HG03565 (cell line): ENCODE measurements around the gene TMEM213.

Source experiments
- ATAC-seq: cut with Tn5 transposase; IDR thresholded peaks from one replicate; pipeline ENCODE4 v1.9.1; 2021; ENCODE audit warnings: mild to moderate bottlenecking, moderate library complexity; ENCODE audit not compliant: unreplicated experiment

TMEM213 gene, protein sequence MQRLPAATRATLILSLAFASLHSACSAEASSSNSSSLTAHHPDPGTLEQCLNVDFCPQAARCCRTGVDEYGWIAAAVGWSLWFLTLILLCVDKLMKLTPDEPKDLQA

DNA sequence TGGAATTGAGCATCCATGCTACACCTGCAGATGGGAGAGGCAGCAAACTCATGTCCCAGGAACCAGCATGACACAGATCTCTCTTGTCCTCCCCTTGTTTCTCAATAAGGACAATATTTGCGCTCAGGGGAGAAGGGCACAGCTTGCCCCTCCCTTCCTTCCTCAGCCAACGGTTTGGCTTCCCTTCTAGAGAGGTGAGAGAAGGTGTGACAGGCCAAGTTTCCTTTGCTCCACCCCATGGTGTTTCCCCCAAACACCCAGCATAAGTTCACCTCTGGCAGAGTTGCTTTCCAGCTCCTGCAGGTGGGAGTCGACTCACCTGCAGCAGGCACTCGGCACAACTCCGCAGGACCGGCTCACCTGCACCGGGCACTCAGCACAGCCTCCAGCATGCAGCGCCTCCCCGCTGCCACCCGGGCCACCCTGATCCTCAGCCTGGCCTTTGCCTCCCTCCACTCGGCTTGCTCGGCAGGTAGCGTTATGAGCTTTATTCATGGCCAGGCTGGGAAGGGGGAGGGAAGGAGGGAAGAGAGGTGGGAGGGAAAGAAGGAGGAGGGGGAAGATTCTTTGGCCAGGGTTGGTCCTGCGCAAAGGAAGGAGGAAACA is at the start of gene TMEM213, which contains the start of gene ATP6V0A4:
Gene TMEM213, plus strand, starts transcription at position 280 of the 606 bp plus-strand sequence. Its CDS starts 111 bp downstream, at position 391.
Gene ATP6V0A4, minus strand, starts transcription at position 482 of the 606 bp plus-strand sequence. CDS start 26,949 bp downstream, outside the sequence.
- no peak for ATAC-seq

DNA sequence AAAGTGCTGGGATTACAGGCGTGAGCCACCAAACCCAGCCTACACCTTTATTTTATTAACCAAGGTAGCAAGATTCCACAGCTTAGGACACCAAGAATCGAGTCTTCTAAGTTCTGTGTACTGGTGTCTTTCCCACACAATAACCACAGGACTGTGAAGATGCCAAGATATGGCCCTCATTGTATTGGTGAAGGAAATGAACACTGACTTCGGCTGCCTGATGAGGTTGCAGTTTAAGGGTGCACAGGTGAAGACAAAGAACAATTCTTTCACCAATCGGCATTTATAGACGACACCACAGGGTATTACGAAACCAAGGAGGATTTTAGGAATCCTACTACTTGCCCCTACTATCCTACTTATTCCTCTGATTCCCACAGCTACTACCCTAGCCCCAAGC is 49.1 kb upstream of the TMEM213 start:
- no peak for ATAC-seq

DNA sequence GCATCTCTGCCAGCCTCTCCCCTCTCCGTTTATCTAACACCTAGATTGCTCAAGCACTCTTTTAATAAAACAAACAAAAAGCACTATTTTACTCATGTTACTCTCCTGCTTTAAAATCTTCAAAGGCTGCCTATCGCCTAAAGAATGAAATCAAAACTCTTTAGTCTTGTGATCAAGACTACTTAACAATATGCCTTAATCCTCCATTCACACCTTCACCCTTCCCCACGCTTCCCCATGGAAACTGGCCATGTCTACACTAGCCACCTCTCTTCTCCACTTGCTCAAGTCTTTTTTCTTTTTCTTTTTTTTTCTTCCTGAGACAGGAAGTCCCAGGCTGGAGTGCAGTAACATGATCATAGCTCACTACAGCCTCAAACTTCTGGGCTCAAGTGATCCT is 47.8 kb upstream of the TMEM213 start:
- no peak for ATAC-seq

DNA sequence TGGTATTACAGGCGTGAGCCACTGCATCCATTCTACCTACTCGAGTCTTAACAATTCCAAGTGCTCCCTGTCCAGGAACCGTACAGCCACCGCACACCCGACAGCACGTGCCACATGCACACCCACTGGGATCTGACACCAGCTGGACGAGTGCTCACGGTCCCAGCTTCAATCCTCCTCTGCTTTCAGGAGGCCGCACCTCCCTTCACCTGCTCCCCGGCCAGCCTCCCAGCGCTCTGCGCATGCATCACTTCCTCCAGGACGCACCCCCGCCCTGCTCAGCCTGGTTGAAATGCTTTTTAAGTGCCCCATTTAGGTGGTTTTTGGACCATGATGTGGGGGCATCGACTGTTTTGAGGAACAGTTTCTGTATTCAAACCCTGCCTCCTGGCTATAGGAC is 47.3 kb upstream of the TMEM213 start:
- no peak for ATAC-seq

DNA sequence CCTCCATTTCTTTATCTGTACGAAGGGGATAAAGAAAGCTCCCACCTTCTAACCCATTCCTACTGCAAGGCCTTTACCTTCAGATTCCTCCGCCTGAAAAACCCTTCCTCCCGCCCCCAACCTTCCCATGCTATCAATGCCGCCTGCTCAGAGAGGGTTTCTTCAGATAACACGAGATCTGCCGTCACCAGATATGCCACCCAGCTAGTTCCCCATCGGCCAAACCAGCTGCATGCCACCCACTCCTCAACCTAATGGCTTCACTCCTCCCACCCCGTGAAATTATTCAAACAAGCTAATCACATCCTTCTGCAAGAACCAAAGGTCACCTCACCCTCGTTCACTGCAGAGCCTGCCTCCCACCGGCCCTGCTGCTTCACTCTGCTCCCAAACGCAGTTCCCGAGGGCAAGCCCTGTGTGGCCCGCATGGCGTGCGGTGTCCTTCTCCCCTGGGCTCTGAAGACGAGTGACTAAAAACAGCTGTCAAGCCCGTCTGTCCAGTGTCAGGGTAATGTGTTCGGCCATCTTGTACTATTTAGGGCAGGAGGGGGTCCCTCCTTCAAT is 46.8 kb upstream of the TMEM213 start:
- ATAC-seq, result no peak

DNA sequence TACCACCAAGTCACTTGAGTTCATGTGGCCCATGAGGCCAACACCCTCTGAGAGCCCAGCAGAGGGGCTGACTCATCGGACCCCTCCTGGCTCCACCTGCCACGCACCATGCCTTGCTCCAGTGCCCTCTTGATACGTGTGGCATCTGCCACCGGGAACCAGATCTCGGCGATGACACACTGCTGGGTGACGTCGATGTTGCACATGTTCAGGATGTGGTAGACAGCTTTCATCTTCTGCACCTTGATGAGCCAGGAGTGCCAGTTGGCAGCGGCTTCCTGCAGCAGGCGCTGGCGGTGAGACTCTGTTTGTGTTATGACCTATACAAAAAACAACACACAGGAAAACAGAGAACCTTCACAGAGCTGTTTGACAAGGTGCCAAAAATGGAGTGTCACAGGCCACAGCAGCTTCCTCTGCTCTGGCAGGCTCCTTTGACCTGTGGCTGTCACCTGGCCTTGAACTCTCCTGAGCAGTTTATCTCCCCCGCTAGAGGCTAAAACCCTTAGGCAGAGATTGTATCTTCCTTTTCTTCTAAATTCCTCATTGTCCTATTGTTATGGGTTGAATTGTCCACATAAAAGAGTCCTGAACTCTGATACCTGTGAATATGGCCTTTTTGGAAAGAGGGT is 45.2 kb upstream of the TMEM213 start:
- ATAC-seq, result peak; percentile 73

DNA sequence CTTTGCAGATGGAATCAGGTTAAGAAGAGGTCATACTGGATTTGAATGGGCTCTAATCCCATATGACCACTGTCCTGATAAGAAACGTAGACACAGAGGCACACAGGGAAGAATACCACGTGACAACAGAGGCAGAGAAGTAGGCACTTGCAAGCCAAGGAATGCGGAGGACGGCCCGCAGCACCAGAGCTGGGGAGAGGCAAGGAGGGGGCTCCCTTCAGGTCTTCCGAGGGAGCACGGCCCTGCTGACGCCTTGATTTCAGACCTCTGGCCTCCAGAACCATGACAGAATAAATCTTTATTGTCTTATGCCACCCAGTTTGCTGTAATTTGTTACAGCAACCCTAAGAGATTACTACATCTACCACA is 44.7 kb upstream of the TMEM213 start:
- ATAC-seq, result no peak

DNA sequence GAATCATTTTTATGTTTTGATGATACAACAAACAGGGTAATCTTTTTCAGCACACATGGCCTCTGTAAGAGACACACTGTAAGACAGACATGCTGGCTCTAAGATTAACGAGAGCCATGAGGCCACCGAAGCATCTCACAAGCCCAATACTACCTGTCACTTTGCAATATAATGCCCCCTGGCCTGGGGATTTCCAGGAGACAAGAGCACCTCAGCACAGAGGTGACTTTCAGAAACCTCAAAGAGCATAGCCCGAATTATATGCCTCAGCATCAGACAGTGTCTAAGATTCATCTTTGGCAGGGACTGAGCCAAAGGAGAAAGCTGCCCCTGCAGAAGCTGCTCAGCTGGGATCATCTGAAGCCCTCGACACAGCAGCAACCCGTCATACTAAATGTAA is 44.2 kb upstream of the TMEM213 start:
- no peak for ATAC-seq

DNA sequence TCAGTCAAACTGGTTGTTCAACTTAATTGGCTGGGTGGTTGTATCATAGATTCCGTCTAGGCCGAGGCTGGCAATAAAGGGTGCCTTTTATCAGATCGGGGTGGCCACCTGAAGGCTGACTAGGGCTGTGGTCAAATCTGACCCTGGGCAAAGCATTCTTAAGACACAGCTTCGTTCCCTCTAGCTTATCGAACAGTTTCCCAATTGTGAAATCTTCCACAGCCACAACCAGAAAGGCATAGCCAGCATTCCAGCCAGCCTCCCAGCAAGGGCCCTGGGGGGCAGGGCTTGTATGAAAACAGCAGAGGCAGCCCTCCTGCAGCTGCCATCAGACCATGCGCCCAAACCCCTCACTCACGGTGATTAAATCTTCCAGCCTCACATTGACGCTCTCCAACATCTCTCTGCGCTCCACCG is 42.5 kb upstream of the TMEM213 start:
- no peak for ATAC-seq

DNA sequence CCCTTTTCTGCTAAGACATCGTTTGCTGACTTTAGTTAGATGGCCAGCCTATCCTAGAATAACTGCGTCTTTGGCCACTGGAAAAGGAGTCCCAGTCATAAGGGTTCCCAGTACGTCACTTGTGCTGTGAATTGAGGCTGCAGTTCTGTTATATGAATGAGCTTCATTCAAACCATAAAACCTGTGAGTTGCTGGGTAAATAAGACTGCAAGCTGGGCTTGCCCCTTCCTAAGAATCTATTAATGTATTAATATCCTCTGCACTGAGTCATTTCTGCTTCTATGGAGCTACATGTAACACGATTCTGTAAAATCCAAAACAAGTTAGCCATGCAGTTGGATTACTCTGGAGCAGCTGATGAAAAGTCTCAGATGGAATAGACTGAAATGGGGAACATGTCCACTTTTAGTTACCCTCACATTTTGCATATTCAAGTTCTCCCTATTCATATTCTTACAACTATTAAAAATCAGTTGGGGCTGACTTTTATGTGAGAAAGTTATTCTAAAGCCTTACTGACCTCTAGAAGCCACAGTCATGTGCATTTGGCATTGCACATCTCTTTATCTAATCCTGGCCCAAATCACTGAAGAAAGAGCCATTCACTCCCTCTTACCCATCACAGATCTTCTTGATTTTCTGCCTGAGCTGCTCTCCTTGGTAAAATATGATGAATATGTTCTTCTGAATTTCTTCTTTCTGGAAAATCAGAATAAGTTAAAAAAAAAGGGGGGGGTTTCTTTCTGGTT is 41.8 kb upstream of the TMEM213 start:
- no peak for ATAC-seq

DNA sequence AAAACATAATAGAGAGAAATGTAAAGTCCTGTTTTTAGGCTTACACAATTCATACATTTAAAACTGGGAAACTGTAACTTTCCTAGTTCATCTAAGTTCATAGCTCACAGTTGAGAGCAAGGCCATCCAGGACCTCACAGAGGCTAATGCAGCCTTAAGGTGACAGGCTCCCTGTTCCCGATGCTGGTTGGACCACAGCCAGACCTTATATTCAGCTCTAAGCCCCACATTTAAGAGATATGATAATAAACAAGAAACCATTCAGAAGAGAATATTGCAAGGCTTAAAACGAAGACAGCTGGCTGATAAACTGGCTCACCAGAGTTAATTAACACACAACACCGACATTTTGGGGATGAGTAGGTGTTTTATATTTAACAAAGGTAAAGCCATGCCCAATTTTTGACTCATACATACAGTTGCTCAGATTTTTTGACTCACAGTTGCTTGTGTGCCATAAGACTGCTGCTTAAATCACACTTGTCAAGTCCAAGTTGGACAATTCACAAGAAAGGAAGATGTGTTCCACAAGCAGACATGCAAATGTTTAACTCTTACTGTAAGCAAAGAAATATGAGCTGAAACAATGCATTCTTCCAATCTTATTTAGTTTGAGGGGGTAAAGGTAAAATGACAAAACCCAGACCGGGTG is 41.1 kb upstream of the TMEM213 start:
- ATAC-seq, result no peak

DNA sequence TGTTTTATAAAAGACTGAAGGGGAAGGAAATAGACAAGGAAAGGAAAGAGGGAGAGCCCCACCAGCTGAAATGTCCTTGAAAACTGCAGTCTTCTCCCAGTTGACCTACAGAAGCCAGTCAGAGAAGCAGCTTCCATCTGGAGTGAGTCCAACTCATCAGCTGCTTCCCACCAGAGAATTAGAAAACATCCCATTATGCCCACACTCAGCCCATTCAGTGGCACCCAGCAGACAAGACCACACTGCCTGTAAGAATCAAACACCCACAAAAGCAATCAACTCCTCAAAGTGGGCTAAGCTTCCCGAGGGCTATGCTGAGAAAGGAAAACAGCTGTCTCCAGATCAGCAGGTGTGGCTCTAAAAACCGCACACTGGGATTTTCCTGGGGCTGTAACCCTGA is 29.6 kb upstream of the TMEM213 start:
- ATAC-seq, result no peak

DNA sequence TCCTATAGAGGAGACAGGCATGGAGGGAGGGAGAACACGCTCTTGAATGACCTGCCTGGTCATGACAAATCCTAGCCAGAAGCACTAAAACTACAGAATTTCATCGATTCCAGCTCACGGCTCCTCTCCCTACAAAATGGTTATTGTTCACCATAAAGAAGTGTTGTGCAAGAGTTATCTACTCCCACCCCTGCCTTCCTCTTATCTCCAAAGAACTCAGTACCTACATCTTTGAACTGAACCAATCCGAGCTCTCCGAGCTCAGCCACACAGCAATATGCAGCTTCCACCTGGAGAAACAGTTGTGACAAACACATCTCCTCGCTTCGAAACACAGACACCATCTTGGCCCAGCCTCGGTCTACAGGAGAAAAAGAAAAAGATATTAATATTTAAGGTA is 26.9 kb upstream of the TMEM213 start:
- ATAC-seq, result no peak

DNA sequence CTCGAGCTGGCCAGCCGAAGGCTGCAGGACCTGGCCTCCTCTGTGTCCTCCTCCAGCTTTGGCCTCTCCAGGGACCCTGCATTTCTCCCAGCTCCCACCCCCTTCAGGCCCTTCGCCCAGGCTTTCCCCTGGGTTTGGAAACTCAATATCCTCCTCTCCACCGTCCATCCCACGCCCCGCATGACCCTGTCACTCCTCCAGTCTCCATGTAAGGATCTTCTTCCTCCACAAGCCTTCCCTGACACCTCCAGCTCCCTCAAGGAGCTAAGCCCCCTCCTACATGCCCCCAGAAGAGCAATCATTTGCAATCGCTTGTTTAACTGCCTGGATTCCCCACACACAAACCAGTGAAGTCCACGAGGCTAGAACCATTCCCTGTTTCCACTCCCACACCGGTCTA is 24.6 kb upstream of the TMEM213 start:
- ATAC-seq, result no peak

DNA sequence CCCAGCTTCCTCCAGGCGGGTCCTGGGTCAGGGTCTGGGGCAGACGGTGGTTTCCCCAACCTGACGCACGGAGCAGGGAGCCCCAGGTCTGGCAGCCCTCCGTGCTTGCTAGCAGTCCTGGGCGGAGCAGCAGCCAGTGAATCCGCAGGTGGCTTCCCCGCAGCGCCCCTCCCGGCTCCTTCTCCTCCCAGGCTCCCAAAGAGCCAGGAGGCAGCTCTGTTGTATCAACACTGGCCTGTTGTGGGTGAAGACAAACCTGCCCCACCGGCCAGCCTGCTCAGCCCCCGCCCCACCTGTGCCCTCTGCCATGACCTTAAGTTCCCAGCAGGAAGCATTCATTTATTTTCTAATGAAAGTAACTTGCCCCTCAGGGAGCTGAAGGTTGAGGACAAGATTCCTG is 24.0 kb upstream of the TMEM213 start:
- no peak for ATAC-seq

DNA sequence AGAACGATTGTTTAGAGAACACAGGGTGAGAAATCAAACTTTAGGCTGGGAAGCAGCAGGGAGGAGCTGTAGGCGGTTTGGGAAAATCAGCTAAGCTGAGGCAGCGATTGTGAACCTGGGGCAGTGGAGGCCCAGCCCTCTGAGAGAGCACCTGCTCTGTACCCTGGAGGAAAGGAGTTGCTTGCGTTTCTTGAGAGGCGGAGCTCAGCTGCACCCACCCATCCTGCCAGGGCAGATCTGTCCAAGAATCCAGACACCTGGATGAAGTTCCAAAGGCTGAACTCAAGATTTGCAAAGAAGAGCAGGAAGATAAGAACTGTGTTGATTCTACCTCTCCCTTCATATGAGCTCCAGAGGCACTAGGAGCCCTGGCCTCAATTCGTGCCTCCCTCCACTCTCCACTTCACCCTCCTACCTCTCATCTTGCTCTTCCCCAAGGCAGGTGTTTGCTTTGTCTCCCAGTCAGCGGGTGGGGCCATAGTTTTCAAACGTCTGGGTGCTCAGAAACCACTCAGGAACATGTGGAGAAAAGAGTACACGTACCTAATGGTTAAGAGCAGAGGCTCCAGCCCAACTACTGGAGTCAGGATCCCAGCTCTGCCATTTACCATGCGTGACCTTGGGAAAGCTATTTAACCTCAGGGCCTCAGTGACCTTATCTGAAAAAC is 21.5 kb upstream of the TMEM213 start:
- no peak for ATAC-seq

DNA sequence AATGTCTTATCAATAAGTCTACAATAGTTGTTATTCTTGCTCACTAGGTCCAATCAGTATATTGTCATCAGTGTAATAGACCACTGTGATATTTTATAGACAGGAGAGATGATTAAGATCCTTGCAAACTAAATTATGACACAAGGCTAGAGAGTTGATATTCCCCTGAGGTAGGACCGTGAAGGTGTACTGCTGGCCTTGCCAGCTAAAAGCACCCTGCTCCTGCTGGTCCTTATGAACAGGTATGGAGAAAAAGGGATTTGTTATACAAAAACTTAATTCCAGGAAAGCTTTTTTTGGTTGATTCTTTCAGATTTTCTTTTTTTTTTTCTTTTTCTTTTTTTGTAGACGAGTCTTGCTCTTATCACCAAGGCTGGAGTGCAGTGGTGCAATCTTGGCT is 16.8 kb upstream of the TMEM213 start:
- ATAC-seq, result no peak

DNA sequence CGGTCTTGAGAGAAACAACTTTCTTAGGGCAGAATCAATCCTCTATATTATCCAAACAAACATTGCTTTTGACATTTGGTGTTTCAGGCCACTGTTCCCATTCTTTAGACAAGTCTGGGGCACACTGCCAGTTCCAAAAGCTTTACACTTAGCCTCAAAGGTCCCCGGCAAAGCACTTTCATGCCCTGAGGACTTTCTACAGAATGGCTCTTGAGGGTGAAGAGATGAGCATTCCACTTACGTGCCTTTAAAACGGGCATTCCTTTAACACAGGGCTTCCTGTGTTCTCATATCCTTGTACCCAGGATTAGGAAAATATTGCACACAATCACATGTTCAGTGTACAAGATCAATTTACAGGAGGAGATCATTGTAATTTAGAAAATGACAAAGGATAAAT is 13.1 kb upstream of the TMEM213 start:
- no peak for ATAC-seq

DNA sequence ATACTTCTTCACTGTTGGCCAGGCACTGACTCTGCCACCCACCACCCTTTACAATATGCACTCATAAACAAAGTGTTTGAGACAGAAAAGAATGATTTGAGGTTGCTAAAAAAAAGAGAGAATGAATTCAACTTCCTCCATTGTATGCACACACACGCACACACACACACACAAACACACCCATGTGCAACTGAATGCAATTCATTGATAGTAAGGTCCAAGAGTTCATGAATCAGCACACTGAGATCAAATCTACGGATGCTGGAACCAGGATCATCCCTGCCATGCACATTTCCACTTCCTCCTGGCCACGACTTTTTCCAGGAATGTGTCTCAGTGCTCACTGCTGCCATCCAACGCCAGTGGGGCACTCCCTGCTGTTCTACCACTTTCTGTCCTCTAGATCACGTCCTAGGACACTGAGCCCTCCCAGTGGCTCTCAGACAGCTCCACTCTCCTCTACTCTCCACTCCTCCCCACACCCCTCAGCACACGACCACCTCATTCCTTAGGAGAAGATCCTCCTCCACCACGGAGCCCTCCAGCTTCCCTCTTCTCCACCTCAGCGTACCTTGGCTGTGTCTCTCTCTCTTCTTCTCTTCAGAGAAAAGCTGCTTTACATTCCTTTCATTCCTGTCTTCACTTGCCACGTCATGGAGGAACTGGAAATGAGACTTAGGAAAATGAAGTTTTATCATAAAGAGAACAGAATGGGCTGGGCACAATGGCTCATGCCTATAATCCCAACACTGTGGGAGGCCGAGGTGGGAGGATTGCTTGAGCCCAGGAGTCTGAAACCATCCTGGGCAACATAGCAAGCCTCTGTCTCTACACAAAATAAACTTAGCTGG is 12.0 kb upstream of the TMEM213 start:
- no peak for ATAC-seq
